ENCODE measurements around the gene SPEG.

The SPEG gene

DNA sequence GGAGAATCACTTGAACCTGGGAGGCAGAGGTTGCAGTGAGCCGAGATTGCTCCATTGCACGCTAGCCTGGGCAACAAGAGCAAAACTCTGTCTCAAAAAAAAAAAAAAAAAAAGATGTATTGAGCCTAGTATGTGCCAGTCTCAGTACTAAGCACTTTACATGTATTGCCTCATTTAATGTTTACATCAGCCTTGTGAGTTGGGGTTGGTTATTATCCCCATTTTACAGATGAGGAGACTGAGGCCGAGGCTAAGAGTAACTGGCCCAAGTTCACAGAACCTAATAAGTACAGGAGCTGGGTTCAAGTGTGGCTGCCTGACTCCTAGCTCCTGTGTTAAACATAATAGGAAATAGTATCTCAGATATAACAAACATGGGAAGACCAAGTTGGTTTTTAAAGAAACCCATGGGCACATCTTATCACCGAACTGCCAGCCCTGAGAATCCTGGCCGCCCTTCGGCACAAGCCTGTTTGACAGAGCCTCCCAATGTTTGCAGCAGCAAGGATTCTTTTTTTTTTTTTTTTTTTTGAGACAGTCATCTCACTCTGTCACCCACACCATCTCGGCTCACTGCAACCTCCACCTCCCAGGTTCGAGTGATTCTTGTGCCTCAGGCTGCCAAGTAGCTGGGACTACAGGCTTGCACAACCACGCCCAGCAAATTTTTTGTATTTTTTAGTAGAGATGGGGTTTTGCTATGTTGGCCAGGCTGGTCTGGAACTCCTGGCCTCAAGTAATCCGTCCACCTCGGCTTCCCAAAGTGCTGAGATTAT lies 39.8 kb downstream of the SPEG start:
- in situ Hi-C loops (cut with MboI; ENCODE audit: low sequenced_read_pairs) = no loop called here

DNA sequence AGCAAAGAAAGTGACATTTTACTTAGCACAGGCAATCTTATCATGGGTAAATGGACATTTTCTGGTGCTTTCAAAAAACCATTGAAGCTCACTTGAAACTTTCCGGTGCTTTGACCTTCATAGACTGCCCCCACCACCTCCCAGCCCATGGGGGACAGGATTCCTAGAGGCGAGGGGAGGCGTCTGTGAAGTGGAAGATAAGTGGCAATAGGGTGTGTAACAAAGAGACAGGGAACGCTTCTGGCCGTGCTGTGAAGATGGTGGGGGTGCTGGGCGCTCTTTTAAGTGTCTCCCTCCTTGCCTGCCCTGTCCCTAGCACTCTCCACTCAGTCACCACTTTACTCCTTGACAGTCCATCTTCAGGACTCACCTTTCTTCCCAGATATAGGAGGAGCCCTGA lies 40.6 kb downstream of the SPEG start:
- in situ Hi-C loops (cut with MboI; ENCODE audit: low sequenced_read_pairs) = no loop called here

DNA sequence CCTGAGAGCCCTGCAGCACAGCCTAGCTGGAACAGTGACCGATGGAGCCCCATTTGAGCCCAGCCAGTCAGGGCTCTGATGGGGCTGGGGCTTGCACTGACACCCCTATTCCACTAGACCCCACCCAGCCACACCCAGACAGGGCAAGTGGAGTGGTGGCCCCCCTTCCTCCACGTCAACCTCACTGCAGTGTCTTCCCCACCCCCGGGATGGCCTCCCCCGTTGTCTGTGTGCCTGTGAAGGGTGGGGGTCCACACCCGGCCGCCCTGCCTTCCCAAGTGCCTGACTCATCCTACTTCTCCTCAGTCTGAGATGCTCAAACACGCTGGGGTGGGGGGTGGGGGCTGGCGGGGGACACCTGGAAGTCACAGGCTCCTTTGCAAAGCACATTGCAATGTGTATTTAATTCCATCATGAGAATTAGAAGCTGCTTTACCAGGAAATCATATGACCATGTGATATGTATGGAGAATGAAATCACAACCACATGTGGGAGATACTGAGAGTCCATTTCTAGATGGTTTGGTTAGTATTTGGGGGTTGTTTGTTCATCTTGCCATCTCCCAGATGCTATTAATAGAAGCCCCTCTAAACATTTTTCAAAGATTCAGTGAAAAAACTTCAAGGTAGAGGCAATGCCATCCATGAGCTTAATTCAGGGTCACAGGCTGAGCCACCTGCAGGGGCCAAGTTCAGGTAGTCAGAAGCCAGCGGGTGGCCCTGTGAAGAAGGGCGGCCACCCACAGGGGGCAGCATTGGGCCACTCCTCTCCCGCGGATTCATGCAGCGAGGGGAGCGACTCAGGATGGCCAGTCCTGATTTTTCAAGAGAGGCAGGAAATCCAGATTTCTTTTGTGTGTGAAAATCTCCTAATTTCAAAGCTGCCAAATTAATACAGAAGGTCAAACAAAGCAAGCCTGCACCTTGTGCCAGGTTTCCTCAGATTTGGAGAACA lies 41.3 kb downstream of the SPEG start:
- in situ Hi-C loops (cut with MboI; ENCODE audit: low sequenced_read_pairs) = no loop called here

DNA sequence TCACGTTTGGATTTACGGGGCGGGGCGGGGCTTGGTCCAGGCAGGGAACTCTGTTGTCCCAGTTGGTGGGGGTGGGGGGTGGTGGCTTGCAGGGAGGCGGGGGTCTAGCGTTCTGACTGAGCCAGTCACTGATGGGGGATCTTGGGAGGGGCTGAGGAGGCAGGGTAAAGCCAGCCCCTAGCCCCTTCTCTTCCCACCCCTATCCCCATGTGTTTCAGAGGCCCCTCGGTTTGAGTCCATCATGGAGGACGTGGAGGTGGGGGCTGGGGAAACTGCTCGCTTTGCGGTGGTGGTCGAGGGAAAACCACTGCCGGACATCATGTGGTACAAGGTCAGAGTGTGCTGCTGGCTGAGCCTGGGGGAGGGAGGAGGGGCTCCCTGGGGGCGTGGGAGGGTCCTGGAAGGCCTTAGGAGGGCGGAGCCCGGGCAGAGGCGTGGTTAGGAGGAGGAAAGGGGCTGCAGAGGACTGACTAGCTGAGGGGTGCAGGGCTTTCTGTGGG lies 42.1 kb downstream of the SPEG start:
- in situ Hi-C loops (cut with MboI; ENCODE audit: low sequenced_read_pairs) = no loop called here

DNA sequence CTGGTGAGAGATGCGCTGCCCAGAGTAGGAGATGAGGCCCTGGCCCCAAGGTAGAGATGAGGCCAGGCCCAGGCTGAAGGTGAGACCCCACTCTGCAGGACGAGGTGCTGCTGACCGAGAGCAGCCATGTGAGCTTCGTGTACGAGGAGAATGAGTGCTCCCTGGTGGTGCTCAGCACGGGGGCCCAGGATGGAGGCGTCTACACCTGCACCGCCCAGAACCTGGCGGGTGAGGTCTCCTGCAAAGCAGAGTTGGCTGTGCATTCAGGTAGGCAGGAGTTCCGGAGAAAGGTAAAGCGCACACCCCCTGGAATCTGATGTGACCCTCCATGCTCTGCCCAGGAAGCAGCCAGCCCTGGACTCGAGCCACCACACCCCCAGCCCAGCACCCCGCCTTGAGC lies 42.5 kb downstream of the SPEG start:
- in situ Hi-C loops (cut with MboI; ENCODE audit: low sequenced_read_pairs) = no loop called here

DNA sequence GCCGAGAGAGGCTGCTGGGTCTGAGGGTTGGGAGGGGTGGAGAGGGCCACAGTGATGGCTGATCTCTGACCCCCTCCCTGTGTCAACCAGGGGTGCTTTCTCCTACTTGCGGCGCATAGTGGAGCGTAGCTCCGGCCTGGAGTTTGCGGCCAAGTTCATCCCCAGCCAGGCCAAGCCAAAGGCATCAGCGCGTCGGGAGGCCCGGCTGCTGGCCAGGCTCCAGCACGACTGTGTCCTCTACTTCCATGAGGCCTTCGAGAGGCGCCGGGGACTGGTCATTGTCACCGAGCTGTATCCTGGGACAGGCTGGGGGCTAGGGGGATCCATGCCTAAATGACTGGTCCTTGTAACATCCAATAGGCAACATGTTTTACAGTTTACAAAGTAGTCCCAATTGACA lies 43.2 kb downstream of the SPEG start:
- in situ Hi-C loops (cut with MboI; ENCODE audit: low sequenced_read_pairs) = no loop called here

DNA sequence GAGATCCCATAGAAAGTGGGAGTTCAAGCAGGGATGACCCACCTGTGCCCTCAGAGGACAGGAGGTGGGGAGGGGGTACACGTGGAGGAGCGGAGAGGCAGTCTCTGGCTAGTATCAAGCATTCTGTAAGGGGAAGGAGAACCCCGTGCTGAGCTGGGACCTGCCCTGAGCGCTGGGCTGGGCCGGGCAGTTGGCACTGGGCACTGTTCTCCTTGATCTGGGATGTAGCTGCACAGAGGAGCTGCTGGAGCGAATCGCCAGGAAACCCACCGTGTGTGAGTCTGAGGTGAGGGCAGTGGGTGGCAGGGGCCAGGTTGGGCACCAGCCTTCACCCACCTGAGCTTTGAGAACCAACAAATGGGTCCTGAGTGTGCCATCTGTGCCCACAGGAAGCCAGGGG lies 44.3 kb downstream of the SPEG start:
- in situ Hi-C loops (cut with MboI; ENCODE audit: low sequenced_read_pairs) = no loop called here

DNA sequence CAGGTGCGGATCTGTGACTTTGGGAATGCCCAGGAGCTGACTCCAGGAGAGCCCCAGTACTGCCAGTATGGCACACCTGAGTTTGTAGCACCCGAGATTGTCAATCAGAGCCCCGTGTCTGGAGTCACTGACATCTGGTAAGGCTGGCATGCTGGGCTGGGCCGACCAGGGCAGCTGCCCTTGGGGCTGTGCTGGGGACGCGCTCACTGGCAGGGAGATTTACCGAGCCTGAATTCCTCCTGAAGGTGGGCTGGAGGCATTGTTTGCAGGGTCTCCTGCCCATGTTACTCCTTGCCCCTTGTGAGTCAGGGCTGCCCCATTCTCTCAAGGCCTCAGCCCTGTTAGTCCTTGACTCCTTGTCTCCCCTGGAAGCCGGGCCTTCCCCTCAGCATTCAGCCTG lies 45.4 kb downstream of the SPEG start:
- in situ Hi-C loops (cut with MboI; ENCODE audit: low sequenced_read_pairs) = no loop called here

DNA sequence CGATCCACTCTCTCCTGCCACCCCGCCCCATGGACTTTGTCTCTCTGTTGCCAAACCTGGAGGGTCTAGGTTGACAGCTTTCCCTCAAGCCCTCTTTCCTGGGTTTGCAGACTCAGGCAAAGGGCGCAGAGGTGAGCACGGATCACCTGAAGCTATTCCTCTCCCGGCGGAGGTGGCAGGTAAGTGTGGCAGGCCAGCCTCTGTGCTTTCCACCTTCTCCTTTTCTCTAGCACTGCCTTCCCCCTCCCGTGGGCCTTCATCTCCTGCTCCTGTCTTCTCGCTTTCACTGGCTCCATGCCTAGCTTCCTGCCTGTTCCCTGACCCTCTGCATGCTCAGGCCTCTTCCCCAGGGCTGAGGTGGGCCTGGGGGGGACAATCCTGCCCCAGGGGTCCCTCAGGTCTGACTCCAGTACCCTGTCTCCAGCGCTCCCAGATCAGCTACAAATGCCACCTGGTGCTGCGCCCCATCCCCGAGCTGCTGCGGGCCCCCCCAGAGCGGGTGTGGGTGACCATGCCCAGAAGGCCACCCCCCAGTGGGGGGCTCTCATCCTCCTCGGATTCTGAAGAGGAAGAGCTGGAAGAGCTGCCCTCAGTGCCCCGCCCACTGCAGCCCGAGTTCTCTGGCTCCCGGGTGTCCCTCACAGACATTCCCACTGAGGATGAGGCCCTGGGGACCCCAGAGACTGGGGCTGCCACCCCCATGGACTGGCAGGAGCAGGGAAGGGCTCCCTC lies 48.2 kb downstream of the SPEG start:
- in situ Hi-C loops (cut with MboI; ENCODE audit: low sequenced_read_pairs) = no loop called here

DNA sequence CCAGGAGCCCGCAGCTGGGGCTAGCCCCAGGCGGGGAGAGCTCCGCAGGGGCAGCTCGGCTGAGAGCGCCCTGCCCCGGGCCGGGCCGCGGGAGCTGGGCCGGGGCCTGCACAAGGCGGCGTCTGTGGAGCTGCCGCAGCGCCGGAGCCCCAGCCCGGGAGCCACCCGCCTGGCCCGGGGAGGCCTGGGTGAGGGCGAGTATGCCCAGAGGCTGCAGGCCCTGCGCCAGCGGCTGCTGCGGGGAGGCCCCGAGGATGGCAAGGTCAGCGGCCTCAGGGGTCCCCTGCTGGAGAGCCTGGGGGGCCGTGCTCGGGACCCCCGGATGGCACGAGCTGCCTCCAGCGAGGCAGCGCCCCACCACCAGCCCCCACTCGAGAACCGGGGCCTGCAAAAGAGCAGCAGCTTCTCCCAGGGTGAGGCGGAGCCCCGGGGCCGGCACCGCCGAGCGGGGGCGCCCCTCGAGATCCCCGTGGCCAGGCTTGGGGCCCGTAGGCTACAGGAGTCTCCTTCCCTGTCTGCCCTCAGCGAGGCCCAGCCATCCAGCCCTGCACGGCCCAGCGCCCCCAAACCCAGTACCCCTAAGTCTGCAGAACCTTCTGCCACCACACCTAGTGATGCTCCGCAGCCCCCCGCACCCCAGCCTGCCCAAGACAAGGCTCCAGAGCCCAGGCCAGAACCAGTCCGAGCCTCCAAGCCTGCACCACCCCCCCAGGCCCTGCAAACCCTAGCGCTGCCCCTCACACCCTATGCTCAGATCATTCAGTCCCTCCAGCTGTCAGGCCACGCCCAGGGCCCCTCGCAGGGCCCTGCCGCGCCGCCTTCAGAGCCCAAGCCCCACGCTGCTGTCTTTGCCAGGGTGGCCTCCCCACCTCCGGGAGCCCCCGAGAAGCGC lies 49.1 kb downstream of the SPEG start:
- in situ Hi-C loops (cut with MboI; ENCODE audit: low sequenced_read_pairs) = no loop called here

DNA sequence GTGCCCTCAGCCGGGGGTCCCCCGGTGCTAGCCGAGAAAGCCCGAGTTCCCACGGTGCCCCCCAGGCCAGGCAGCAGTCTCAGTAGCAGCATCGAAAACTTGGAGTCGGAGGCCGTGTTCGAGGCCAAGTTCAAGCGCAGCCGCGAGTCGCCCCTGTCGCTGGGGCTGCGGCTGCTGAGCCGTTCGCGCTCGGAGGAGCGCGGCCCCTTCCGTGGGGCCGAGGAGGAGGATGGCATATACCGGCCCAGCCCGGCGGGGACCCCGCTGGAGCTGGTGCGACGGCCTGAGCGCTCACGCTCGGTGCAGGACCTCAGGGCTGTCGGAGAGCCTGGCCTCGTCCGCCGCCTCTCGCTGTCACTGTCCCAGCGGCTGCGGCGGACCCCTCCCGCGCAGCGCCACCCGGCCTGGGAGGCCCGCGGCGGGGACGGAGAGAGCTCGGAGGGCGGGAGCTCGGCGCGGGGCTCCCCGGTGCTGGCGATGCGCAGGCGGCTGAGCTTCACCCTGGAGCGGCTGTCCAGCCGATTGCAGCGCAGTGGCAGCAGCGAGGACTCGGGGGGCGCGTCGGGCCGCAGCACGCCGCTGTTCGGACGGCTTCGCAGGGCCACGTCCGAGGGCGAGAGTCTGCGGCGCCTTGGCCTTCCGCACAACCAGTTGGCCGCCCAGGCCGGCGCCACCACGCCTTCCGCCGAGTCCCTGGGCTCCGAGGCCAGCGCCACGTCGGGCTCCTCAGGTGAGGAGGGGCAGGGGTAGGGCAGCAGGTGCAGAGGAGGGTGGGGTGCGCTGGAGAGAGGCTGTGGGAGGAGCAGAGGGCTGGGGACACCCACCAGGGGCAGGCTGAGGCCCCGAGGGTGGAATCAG lies 49.9 kb downstream of the SPEG start:
- in situ Hi-C loops (cut with MboI; ENCODE audit: low sequenced_read_pairs) = no loop called here

DNA sequence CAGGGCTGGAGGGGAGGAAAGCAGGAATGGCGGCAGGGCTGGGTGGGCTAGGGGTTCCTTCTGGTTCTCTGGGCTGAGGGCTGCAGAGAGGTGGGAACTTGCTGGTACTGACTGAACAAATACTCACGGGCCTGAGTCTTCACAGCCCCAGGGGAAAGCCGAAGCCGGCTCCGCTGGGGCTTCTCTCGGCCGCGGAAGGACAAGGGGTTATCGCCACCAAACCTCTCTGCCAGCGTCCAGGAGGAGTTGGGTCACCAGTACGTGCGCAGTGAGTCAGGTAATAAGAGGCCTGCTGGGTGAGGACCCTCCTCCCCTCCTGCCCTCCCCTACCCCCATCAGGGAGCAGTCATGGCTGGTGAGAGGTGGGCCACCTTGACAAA lies 50.5 kb downstream of the SPEG start:
- in situ Hi-C loops (cut with MboI; ENCODE audit: low sequenced_read_pairs) = no loop called here

DNA sequence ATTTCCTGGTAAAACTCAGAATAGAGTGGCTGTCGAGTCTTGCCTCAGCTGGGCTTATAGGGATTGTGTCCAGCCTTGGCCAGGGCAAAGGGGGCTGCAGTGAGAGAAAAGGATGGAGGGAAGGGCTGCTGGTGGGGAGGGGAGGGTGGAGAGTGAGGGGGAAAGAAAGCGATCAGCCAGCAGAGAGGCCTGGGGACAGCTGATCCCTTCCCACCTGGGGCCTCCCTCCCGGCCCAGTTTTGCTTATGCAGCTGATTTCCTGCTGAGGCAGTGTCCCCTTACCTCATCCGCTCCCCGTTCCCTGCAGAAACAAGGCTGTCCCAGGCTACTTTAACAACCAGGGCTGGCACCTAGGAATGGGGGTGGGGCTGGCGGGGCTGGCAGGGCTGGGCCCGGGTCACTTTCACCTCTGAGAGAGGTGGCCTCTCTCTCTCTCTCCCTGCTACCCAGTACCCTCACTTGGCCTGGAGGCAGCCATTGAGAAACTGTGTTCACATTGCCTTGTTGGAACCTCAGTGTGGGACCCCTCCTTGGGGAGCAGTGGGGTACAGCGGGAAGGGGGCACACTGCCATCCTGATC lies 51.8 kb downstream of the SPEG start:
- in situ Hi-C loops (cut with MboI; ENCODE audit: low sequenced_read_pairs) = no loop called here

DNA sequence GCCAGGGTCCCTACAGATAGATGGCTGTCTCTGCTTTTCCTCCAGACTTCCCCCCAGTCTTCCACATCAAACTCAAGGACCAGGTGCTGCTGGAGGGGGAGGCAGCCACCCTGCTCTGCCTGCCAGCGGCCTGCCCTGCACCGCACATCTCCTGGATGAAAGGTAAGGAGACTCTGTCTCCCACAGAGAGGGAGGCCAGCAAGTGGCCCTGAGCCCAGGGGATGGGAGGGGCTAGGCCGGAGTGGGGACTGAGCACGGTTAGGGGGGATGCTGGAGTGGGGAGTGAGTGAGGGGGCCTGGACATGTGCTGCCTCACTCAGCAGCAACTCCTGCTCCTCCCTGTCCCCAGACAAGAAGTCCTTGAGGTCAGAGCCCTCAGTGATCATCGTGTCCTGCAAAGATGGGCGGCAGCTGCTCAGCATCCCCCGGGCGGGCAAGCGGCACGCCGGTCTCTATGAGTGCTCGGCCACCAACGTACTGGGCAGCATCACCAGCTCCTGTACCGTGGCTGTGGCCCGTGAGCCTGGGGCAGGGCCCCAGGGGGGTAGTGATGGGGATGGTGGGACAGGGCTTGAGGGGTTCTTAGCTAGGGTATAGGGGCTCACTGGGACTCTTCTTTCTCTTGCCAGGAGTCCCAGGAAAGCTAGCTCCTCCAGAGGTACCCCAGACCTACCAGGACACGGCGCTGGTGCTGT lies 53.7 kb downstream of the SPEG start:
- in situ Hi-C loops (cut with MboI; ENCODE audit: low sequenced_read_pairs) = no loop called here

DNA sequence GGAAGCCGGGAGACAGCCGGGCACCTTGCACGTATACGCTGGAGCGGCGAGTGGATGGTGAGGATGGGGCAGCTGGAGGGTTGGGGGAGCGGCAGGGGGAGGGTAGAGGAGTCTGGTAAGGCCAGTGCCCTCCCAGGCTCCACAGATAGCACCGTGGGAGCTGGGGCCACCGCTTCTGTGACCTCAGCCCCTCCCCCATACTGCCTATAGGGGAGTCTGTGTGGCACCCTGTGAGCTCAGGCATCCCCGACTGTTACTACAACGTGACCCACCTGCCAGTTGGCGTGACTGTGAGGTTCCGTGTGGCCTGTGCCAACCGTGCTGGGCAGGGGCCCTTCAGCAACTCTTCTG lies 54.2 kb downstream of the SPEG start:
- in situ Hi-C loops (cut with MboI; ENCODE audit: low sequenced_read_pairs) = no loop called here

DNA sequence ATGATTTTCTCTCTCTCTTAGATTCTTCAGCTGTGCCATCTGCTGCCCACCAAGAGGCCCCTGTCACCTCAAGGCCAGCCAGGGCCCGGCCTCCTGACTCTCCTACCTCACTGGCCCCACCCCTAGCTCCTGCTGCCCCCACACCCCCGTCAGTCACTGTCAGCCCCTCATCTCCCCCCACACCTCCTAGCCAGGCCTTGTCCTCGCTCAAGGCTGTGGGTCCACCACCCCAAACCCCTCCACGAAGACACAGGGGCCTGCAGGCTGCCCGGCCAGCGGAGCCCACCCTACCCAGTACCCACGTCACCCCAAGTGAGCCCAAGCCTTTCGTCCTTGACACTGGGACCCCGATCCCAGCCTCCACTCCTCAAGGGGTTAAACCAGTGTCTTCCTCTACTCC lies 54.7 kb downstream of the SPEG start:
- in situ Hi-C loops (cut with MboI; ENCODE audit: low sequenced_read_pairs) = no loop called here

DNA sequence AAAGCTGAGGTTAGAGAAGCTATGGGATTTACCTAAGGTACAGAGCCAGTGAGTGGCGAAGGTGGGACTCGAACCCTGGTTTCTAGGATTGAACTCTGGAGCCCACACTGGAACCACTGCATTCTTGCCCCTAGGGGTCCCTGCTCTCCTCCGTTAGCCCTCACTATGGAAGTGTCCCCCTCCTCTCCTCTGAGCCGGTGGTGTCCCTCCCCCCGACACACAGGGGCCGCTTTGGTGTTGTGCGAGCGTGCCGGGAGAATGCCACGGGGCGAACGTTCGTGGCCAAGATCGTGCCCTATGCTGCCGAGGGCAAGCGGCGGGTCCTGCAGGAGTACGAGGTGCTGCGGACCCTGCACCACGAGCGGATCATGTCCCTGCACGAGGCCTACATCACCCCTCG lies 55.5 kb downstream of the SPEG start:
- in situ Hi-C loops (cut with MboI; ENCODE audit: low sequenced_read_pairs) = no loop called here

DNA sequence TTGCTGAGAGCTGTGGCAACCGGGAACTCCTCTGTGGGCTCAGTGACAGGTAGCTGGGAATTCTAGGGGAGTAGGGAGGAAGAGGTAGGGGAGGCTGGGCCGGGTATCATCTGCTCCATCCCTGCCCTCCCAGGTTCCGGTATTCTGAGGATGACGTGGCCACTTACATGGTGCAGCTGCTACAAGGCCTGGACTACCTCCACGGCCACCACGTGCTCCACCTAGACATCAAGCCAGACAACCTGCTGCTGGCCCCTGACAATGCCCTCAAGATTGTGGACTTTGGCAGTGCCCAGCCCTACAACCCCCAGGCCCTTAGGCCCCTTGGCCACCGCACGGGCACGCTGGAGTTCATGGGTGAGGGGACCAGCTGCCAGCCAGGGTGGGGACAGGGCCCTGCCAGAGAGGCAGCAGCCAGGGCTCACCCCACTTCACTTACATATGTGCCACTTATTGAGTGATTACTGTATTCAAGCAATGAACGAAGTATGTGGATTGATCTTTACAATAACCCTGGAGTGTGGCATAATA lies 56.0 kb downstream of the SPEG start:
- in situ Hi-C loops (cut with MboI; ENCODE audit: low sequenced_read_pairs) = no loop called here

Measured in HL-60/S4 (cell line).